HG03066 (cell line): ENCODE results near the gene METRN.
"Not testable (repeated sequence)": the region's sequence is repeated elsewhere in the genome, so short reads cannot be mapped to it uniquely, and the experiment has no call there.

Source experiments
- ATAC-seq: cut with Tn5 transposase; IDR thresholded peaks from one replicate; pipeline ENCODE4 v1.9.1; 2021; ENCODE audit warnings: low read depth; ENCODE audit not compliant: unreplicated experiment

METRN gene

GRCh38 chr16:733382-734207 lies 18.7 kb downstream of the METRN start:
- no peak for ATAC-seq

GRCh38 chr16:734208-734980 lies 19.5 kb downstream of the METRN start:
- no peak for ATAC-seq

GRCh38 chr16:734981-735881 lies 20.3 kb downstream of the METRN start:
- no peak for ATAC-seq

DNA sequence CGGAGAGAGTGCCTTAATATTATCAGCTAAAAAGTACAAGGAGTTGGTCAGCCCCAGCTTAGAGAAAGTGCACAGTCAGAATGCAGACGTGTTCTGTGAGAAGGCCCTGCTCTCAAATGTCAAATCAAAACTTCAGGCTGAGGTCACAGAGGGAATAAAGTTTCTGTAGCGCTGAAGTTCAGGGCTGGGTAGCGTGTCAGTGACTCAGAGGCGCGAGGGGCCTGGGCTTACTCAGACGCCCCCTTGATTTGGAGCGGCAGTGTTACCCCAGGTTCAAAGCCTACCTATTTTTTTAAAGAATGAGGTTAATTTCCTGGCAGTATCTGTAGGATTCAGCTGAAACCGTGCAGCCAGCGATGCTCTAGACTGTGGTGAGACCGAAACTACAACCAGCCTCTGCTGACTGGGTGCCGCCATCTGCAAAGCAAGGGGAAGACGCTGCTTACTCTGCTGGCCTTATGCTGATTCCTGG lies 21.1 kb downstream of the METRN start:
- peak; percentile 39 for ATAC-seq

GRCh38 chr16:736936-737481 lies 22.1 kb downstream of the METRN start:
- no peak for ATAC-seq

- no peak for ATAC-seq
These were observed 24.9 kb downstream of the METRN start for GRCh38 chr16:739560-740458.

DNA sequence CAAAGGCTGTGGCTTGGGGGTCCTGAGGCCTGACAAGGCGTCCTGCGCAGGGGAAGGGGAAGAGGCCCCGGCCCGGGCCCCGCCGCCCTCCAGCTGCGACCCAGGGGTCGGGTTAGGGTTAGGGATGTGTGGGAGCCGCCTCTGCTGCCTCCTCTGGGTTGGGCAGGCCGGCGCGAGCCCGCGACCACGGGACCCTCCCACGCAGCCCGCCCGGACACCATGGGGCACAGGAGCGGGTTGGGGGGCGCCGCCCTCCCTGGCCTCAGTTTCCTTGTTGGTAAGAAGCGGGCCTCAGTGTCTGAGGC lies 25.5 kb downstream of the METRN start:
- ATAC-seq: no peak

GRCh38 chr16:740764-741505 lies 26.0 kb downstream of the METRN start, which contains the start of gene CIAO3:
TSS of gene CIAO3 (minus strand) at chr16:740997. CDS start at chr16:740985, 12 bp downstream.
- peak; percentile 44 for ATAC-seq

DNA sequence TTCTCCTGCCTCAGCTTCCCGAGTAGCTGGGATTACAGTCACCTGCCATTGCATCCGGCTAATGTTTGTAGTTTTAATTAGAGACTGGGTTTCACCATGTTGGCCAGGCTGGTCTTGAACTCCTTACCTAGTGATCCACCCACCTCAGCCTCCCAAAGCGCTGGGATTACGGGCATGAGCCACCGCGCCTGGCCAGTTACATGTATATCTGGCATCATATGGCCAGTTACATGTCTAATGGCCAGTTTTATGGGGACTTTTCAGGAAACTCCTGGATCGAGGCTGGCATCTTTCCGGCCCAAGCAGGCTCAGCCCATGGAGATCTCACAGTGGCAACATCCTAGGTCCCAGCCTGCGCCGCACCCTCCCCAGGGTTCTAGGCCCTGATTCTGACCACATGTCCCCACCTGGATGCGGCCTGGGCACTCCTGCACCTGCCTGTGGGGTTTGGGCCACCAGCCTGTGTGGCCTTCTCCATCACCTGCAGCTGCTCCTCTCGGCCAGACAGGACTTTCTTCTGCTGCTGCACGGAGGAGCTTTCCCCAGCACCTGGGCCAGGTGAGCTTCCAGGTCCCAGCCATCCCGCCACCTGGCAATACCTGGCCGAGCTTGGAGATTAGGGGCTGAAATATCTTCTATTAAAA lies 27.2 kb downstream of the METRN start:
- no peak for ATAC-seq

- ATAC-seq: not testable (repeated sequence)
These were observed 28.0 kb downstream of the METRN start for GRCh38 chr16:742894-743293.

- ATAC-seq: no peak
These were observed 29.0 kb downstream of the METRN start for GRCh38 chr16:743794-744500.

- no peak for ATAC-seq
These were observed 30.8 kb downstream of the METRN start for GRCh38 chr16:745739-746138.

DNA sequence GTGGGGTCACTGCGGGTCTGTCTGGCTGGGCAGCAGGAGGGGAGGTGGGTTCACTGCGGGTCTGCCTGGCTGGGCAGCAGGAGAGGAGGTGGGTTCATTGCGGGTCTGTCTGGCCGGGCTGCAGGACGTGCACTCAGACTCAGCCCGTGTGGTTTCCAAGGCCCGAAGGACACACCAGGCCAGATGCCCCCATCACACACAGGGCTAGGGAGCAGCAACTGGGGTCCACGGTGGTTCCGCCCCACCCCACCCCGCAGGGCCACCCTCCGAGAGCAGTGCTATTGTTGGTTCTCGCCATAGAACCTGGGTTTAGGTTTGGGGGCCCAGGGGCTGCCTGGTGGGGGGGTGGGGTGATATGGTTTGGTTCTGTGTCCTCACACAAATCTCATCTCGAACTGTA lies 31.7 kb downstream of the METRN start:
- ATAC-seq: no peak

- no peak for ATAC-seq
These were observed 33.2 kb downstream of the METRN start for GRCh38 chr16:747978-748746.

- no peak for ATAC-seq
These were observed 34.1 kb downstream of the METRN start for GRCh38 chr16:749010-749409.

DNA sequence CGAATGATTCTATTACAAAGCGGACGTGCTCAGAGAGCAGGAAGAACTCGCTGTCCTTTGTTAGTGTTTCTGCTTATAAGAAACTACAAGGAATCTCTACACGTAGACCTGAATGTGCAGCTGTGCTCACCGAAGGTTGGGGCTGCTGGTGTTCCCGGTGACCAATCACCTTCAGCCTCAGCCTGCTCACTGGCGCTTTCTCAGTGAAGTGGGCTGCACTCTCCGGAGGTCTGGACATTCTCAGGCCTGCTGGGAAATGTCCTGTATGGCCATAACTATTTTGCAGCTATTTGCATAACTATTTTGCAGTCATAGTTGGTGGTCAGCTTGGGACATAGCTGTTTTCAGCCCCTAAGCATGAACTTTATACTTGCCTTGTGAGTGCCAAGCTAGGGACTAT lies 35.6 kb downstream of the METRN start:
- ATAC-seq: no peak
